GM12864 (cell line): ENCODE data around the gene PRPF19.

Experiments
- DNase-seq: peaks from one replicate; pipeline ENCODE4 v3.0.0-alpha.2; 2011; ENCODE audit warnings: low read depth
- H3K4me3 ChIP-seq: 2 replicates; pipeline ENCODE4 v1.5.1; 2011; ENCODE audit warnings: mild to moderate bottlenecking, low read depth, low read length, control low read depth
- TF ChIP-seq, protein P1 (sequence below): IDR thresholded peaks from 2 replicates; pipeline ENCODE4 v1.5.1; 2011; ENCODE audit warnings: low read depth, mild to moderate bottlenecking, moderate library complexity, low read length, control low read depth, inconsistent platforms; ENCODE audit errors: missing control alignments

PRPF19 gene

DNA sequence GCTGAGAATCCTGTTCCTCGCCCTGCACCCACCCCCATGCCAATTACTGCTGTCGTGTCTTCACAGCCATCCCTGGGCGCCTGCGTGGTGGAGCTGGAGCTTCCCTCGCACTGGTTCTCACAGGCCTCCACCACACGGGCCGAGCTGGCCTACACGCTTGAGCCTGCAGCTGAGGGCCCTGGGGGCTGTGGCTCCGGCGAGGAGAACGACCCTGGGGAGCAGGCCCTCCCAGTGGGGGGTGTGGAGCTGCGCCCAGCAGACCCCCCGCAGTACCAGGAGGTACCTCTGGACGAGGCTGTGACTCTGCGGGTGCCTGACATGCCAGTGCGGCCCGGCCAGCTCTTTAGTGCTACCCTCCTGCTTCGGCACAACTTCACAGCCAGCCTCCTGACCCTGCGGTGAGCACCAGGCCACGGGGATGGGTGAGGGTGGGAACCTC lies 22.2 kb upstream of the PRPF19 start:
- TF ChIP-seq, protein P1, sequence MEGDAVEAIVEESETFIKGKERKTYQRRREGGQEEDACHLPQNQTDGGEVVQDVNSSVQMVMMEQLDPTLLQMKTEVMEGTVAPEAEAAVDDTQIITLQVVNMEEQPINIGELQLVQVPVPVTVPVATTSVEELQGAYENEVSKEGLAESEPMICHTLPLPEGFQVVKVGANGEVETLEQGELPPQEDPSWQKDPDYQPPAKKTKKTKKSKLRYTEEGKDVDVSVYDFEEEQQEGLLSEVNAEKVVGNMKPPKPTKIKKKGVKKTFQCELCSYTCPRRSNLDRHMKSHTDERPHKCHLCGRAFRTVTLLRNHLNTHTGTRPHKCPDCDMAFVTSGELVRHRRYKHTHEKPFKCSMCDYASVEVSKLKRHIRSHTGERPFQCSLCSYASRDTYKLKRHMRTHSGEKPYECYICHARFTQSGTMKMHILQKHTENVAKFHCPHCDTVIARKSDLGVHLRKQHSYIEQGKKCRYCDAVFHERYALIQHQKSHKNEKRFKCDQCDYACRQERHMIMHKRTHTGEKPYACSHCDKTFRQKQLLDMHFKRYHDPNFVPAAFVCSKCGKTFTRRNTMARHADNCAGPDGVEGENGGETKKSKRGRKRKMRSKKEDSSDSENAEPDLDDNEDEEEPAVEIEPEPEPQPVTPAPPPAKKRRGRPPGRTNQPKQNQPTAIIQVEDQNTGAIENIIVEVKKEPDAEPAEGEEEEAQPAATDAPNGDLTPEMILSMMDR, result no peak
- no peak for DNase-seq
- no peak overlapping the region for H3K4me3 ChIP-seq

DNA sequence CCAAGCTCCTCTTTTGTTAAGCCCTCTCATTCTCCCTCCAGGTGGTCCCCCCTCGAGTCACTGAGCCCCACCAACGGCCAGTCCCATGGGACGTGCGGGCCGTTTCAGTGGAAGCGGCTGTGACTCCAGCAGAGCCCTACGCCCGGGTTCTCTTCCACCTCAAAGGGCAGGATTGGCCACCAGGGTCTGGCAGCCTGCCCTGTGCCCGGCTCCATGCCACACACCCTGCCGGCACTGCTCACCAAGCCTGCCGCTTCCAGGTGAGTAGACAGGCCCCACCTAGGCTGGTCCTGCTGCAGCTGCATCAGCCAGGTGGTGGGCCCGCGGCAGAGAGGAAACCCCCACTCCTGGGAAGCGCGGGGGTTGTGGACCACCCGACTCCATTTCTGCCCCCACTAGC lies 21.2 kb upstream of the PRPF19 start:
- TF ChIP-seq, protein P1, result no peak
- no peak overlapping the region for H3K4me3 ChIP-seq
- no peak for DNase-seq

DNA sequence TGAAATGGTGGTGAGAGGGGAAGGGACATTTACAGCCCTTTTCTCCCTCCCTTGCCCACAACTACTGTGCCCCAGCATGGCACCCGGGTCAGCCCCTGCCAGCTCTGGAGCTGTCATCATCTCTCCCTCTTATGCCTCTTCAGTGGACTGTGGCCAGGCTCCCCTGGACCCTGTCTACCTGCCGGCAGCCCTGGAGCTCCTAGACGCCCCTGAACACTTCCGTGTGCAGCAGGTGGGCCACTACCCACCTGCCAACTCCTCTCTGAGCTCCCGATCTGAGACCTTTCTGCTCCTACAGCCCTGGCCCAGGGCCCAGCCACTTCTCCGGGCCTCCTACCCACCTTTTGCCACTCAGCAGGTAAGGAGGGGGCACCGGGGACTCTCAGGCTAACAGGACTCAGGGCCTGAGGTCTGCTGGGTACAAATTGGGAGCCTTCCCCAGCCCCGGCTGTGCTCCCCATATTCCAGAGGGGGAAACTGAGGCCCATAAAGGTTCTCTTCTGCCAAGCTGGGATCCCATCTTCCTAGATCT lies 20.7 kb upstream of the PRPF19 start:
- TF ChIP-seq, protein P1, result no peak
- no peak overlapping the region for H3K4me3 ChIP-seq
- no peak for DNase-seq

DNA sequence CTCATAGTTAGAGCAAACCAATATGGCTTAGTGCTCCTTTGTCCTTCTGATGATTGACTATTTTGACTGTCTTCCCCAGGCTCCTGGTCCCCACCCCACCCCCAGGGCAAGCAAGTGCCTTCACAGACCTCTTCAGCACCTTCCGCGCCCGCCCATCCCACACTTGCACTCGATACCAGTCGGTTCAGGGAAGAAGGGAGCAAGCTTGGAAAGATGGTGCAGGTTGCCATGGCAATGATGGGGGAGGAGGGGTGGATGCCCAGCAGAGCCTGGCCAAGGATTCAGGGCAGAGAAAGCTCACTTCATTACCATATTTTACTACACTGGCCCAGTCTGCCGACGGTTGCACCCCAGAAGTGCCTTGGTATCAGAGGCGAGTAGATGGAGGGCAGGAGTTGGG lies 20.1 kb upstream of the PRPF19 start:
- no peak for DNase-seq
- no peak overlapping the region for H3K4me3 ChIP-seq
- TF ChIP-seq, protein P1, result no peak

DNA sequence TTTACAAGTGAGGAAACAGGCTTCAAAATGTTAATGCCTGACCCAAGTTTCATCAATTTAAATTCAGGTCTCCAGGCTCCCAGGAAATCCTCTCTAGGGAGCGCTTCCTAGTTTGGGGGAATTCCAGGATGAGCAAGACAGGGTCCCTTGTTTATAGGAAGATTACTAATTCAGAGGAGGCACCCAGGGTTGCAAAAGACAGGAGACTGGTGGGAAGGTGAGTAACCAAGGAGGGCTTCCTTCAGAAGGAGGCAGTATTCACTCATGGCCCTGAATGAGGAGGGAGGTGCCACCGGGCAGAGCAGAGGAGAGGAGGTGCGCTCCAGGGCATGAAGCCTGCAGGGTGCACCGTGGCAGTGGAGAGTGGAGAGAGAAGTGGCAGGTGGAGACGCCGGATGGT lies 19.5 kb upstream of the PRPF19 start:
- H3K4me3 ChIP-seq, result no peak overlapping the region
- TF ChIP-seq, protein P1, result no peak
- no peak for DNase-seq

DNA sequence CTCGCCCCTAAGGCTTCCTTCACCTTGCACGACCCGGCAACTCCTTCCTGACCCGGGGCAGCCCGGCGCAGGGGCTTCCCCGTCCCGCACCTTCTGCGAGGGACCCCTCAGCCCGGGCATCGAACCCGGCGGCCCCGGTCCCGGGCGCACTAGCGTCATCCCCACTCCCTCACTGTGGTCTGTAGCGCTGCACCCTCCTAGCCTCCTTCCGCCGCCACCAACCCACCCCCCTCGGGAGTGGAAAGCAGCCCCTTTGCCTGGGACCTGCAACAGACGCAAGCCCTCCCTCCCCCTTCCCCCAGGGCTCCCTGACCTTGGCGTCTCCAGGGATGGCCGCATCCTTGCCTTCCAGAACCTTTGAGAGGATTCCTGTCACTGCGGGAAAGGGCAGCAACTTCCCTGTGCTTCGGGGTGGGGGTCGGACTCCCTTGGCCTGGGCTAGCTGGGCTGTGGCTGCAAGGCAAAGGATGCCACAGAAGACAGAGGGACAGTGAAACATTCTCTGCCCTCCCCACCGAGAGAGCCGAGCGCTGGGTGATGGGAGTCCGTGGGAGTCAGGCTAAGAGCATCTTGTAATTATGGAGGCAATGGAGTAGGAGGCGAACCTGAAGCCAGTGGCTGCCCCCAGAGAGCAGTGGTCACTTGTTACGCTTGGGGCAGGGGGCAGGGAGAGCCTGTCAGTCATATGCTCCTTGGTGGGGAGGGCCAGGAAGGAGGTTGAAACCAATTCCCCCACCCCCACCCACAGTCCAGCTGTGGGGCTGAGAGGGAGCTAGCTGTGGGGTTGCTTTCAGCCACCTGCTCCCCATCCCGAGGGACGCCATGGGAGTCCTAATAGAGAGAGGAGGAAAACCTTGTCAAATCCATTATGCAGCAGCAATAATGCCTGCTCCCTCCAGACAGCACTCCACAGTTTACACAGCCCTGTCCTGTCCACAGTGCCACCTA lies 18.8 kb upstream of the PRPF19 start:
- TF ChIP-seq, protein P1, result no peak
- H3K4me3 ChIP-seq, result peak overlapping the region; percentile 60
- no peak for DNase-seq
